HG03457 (cell line): ENCODE results near the gene GNAI2.
A peak's percentile ranks its signal among the peaks of the same experiment; 100 is the strongest.

Experiments
- ATAC-seq: cut with Tn5 transposase; IDR thresholded peaks from one replicate; pipeline ENCODE4 v1.9.1; 2021; ENCODE audit warnings: moderate number of reproducible peaks; ENCODE audit not compliant: unreplicated experiment

The GNAI2 gene

GRCh38 chr3:50295553-50296431 is 59.8 kb downstream of the GNAI2 start:
- no peak for ATAC-seq

GRCh38 chr3:50296721-50297383 is 60.8 kb downstream of the GNAI2 start:
- ATAC-seq: no peak

- ATAC-seq: no peak
Observed at GRCh38 chr3:50297384-50297775, 61.4 kb downstream of the GNAI2 start.

GRCh38 chr3:50297896-50298725 is 62.1 kb downstream of the GNAI2 start:
- no peak for ATAC-seq

GRCh38 chr3:50298836-50299637 is 63.0 kb downstream of the GNAI2 start, which contains the start of the genes HYAL3 and NAA80:
Gene HYAL3 (minus strand): TSS chr3:50299405. CDS start chr3:50295602, 3,803 bp downstream.
Gene NAA80 (minus strand): TSS chr3:50299405. CDS start chr3:50297463, 1,942 bp downstream.
- peak; percentile 70 for ATAC-seq

- ATAC-seq: no peak
Observed at GRCh38 chr3:50299638-50299928, 63.6 kb downstream of the GNAI2 start.

GRCh38 chr3:50299929-50300680 is 64.1 kb downstream of the GNAI2 start:
- no peak for ATAC-seq

- ATAC-seq: no peak
Observed at GRCh38 chr3:50300681-50301254, 64.8 kb downstream of the GNAI2 start.

- ATAC-seq: no peak
Observed at GRCh38 chr3:50302095-50303012, 66.3 kb downstream of the GNAI2 start.

GRCh38 chr3:50303013-50303815 is 67.2 kb downstream of the GNAI2 start, which contains the start of gene HYAL1:
Gene HYAL1 (minus strand): TSS chr3:50303574. CDS start chr3:50302956, 618 bp downstream.
- ATAC-seq: no peak

GRCh38 chr3:50304601-50305000 is 68.6 kb downstream of the GNAI2 start:
- no peak for ATAC-seq
